Glutamatergic neuron (in vitro differentiated cells): ENCODE data around the gene KIF27. TPM values are rescaled to one million over a fixed set of nuclear protein-coding genes. Genes with fewer than 3 reads are reported as not detected.
A peak's percentile ranks its signal among the peaks of the same experiment; 100 is the strongest.

Source experiments
- DNase-seq: peaks from one replicate; pipeline ENCODE4 v3.0.0; 2022
- H3K27ac Mint-ChIP-seq: one replicate; pipeline ENCODE4 v1.8.0; 2020; ENCODE audit warnings: mild to moderate bottlenecking, mixed read lengths, inconsistent platforms; ENCODE audit not compliant: unreplicated experiment
- H3K27me3 Mint-ChIP-seq: one replicate; pipeline ENCODE4 v1.8.0; 2020; ENCODE audit warnings: mild to moderate bottlenecking, moderate library complexity, mixed read lengths, inconsistent platforms; ENCODE audit not compliant: unreplicated experiment
- H3K36me3 Mint-ChIP-seq: one replicate; pipeline ENCODE4 v1.8.0; 2020; ENCODE audit warnings: mild to moderate bottlenecking, mixed read lengths, inconsistent platforms; ENCODE audit not compliant: unreplicated experiment
- H3K4me1 Mint-ChIP-seq: one replicate; pipeline ENCODE4 v1.8.0; 2020; ENCODE audit warnings: mild to moderate bottlenecking, low read depth, mixed read lengths, inconsistent platforms; ENCODE audit not compliant: unreplicated experiment
- H3K4me3 Mint-ChIP-seq: one replicate; pipeline ENCODE4 v1.8.0; 2020; ENCODE audit warnings: mild to moderate bottlenecking, mixed read lengths, inconsistent platforms; ENCODE audit not compliant: unreplicated experiment
- H3K9me3 Mint-ChIP-seq: one replicate; pipeline ENCODE4 v1.8.0; 2020; ENCODE audit warnings: mild to moderate bottlenecking, moderate library complexity, mixed read lengths, inconsistent platforms; ENCODE audit not compliant: unreplicated experiment
- CTCF ChIP-seq: fragments of 200-600 bp; sonication (generic); IDR thresholded peaks from one replicate; pipeline ENCODE4 v1.5.0; 2021; ENCODE audit not compliant: partially characterized antibody, unreplicated experiment
- total RNA-seq: library from RNA; stranded (reverse); fragmentation: NEBNext Ultra II Directional; extraction: Animal tissue kit (Norgen Biotek cat#: 25700); gene quantifications from one replicate; pipeline ENCODE4 v1.2.1, GENCODE V29; 2021; ENCODE audit not compliant: unreplicated experiment

Gene KIF27
- total RNA-seq, 1 donor from 2014 or later, result 4.2 TPM

DNA sequence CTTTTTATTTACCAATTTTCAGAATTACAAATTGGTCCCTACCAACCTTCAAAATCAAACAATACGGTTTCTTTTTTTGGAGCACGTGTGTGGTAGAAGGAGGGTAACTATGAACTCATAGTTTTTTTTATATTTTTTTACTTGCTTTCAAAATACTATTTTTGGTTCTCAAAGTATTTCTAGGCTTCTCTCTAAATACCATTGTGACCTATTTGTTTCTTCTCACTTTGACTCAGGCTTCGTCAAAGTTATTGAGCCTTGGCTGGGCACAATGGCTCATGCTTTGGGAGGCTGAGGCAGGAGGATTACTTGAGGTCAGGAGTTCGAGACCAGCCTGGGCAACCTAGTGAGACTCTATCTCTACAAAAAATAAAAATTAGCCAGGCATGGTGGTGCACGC is 11.6 kb upstream of the KIF27 start:
- TF ChIP-seq CTCF, result no peak
- no peaks in the 10 kb centered on the region for H3K36me3 Mint-ChIP-seq
- no peak for DNase-seq
- H3K27me3 Mint-ChIP-seq, result no peaks in the 10 kb centered on the region
- H3K27ac Mint-ChIP-seq, result no peak overlapping the region
- peaks cover 5% of the 10 kb centered on the region for H3K9me3 Mint-ChIP-seq
- H3K4me3 Mint-ChIP-seq, result no peak overlapping the region
- H3K4me1 Mint-ChIP-seq, result no peaks in the 10 kb centered on the region

DNA sequence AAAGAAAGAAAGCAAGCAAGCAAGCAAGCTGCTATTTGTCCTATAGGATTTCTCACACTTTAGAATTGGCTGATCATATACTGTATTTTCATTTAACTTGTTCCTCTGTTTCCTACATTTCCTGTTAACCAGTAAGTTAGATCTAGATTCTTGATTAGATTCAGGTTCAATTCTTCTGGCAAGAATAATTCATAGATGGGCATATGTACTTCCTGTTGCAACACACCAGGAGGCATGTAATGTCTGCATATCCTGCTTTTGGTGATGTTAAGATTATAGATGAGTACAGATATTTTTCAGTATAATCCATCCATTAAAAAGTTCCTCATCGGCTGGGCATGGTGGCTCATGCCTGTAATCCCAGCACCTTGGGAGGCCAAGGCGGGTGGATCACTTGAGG is 10.8 kb upstream of the KIF27 start:
- H3K4me3 Mint-ChIP-seq, result no peak overlapping the region
- no peaks in the 10 kb centered on the region for H3K36me3 Mint-ChIP-seq
- TF ChIP-seq CTCF, result no peak
- H3K9me3 Mint-ChIP-seq, result peaks cover 5% of the 10 kb centered on the region
- no peaks in the 10 kb centered on the region for H3K27me3 Mint-ChIP-seq
- DNase-seq, result no peak
- H3K27ac Mint-ChIP-seq, result no peak overlapping the region
- no peaks in the 10 kb centered on the region for H3K4me1 Mint-ChIP-seq

DNA sequence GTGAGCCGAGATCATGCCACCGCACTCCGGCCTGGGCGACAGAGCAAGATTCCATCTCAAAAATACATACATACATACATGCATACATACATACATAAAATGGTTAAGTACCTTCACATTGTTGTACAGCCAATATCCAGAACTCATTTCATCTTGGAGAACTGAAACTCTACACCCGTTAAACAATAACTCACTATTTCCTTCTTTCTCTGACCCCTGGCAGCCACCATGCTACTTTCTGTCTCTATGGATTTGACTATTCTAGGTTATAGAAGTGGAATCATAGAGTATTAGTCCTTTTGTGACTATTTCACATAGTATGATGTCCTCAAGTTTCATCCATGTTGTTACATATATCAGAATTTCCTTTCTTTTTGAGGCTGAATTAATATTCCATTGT is 9.6 kb upstream of the KIF27 start:
- Mint-ChIP-seq H3K9me3 (peaks cover 3% of the 10 kb centered on the region), H3K27me3 (no peaks in the 10 kb centered on the region), H3K4me3 (no peak overlapping the region), H3K27ac (no peak overlapping the region), H3K36me3 (no peaks in the 10 kb centered on the region), H3K4me1 (no peaks in the 10 kb centered on the region)
- no peak for TF ChIP-seq CTCF
- no peak for DNase-seq

GRCh38 chr9:83927591-83927990 is 6.4 kb upstream of the KIF27 start:
- H3K36me3 Mint-ChIP-seq, result no peaks in the 10 kb centered on the region

DNA sequence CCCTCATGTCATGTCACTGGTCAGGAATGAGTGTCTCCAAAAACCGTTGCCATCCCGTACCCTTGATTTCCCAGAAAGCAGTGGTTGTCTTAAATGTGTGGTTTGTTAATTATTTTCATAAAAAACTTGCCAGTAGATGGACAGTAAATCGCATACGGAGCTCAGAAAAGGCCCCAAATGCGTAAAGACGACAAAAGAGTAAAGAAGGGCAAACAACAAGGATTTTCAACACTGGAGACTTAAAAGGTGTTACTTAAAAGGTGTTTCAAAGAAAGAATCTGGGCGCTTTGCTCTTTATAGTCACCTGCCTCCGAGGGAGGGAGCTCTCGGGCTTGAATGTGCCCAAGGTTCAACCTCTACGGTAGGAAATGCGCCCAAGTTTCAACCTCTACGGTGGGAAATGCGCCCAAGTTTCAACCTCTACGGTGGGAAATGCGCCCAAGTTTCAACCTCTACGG is 734 bp downstream of the KIF27 start:
- no peak for TF ChIP-seq CTCF

More at GRCh38 chr9:83927591-83927990, 6.4 kb upstream of the KIF27 start:
- Mint-ChIP-seq H3K27ac (no peak overlapping the region), H3K9me3 (peaks cover 3% of the 10 kb centered on the region), H3K4me1 (no peaks in the 10 kb centered on the region), H3K27me3 (no peaks in the 10 kb centered on the region), H3K4me3 (no peak overlapping the region)
- no peak for DNase-seq
- no peak for TF ChIP-seq CTCF

More for the DNA sequence above, 734 bp downstream of the KIF27 start:
- Mint-ChIP-seq H3K4me1 (peaks cover 6% of the 10 kb centered on the region), H3K36me3 (no peaks in the 10 kb centered on the region), H3K9me3 (peaks cover 4% of the 10 kb centered on the region), H3K27me3 (peaks cover 4% of the 10 kb centered on the region), H3K4me3 (peak overlapping the region; percentile 92), H3K27ac (peak overlapping the region; percentile 93)
- no peak for DNase-seq
